Naive thymus-derived CD8-positive, alpha-beta T cell (primary cell): ENCODE measurements around the gene CCNL2. TPM values are rescaled to one million over a fixed set of nuclear protein-coding genes. Genes with fewer than 3 reads are reported as not detected.

ENCODE experiments used
- ATAC-seq, 2 donors: fragments of 150-1000 bp; cut with Tn5 transposase in 1 of 2; sonication (Bioruptor Pico), chemical (Tn5 transposase) in 1 of 2; 1 replicate in 1 of 2; 2 replicates in 1 of 2; pipeline ENCODE4 v1.10.0; 2021; ENCODE audit warnings: mild to moderate bottlenecking in 2 of 2, moderate library complexity in 2 of 2
- POLR2A ChIA-PET: fragments of 350-600 bp; sonication (Branson Sonifier 250); formaldehyde crosslinking; loops from one replicate; lab custom pipeline; 2021; ENCODE audit warnings: antibody characterized with exemption; lab: Charles Lee
- DNase-seq, 10 donors: peaks; one replicate each; pipeline versions ENCODE4 v3.0.0 to v3.0.0-alpha.2; 2020 to 2022
- H3K27ac Mint-ChIP-seq, 10 donors: one replicate each; pipeline ENCODE4 v1.8.0; 2020 to 2022; ENCODE audit warnings: mild to moderate bottlenecking in 10 of 10, mixed read lengths in 10 of 10, moderate library complexity in 4 of 10, inconsistent platforms in 1 of 10
- H3K27me3 Mint-ChIP-seq, 5 donors: one replicate each; pipeline ENCODE4 v1.8.0; 2021 to 2022; ENCODE audit warnings: mixed read lengths in 5 of 5
- H3K36me3 Mint-ChIP-seq, 3 donors: one replicate each; pipeline ENCODE4 v1.8.0; 2020 to 2022; ENCODE audit warnings: mixed read lengths in 3 of 3, mild to moderate bottlenecking in 2 of 3, inconsistent platforms in 1 of 3
- H3K4me1 Mint-ChIP-seq, 4 donors: one replicate each; pipeline ENCODE4 v1.8.0; 2021 to 2022; ENCODE audit warnings: mixed read lengths in 4 of 4
- H3K4me3 Mint-ChIP-seq, 10 donors: one replicate each; pipeline ENCODE4 v1.8.0; 2020 to 2022; ENCODE audit warnings: mild to moderate bottlenecking in 10 of 10, mixed read lengths in 10 of 10, moderate library complexity in 6 of 10, inconsistent platforms in 1 of 10
- H3K9me3 Mint-ChIP-seq, 9 donors: one replicate each; pipeline ENCODE4 v1.8.0; 2020 to 2022; ENCODE audit warnings: mixed read lengths in 9 of 9, mild to moderate bottlenecking in 3 of 9, inconsistent platforms in 1 of 9, moderate library complexity in 1 of 9
- polyA plus RNA-seq, 3 donors: library from polyadenylated mRNA; unstranded; fragments of 300-500 nt; fragmentation: Illumina TruSeq; gene quantifications; one replicate each; pipeline ENCODE4 v1.2.3, GENCODE V29; 2021
- total RNA-seq, 8 experiments: library from RNA in 2 of 8; stranded (reverse) in 2 of 8; gene quantifications; one replicate each; pipeline ENCODE4 v1.2.3 and lab custom pipeline; 2021 to 2026

Gene CCNL2
- total and polyA plus RNA-seq, 5 experiments from 2014 or later: 13.4 to 406 (median 28.1) TPM

DNA sequence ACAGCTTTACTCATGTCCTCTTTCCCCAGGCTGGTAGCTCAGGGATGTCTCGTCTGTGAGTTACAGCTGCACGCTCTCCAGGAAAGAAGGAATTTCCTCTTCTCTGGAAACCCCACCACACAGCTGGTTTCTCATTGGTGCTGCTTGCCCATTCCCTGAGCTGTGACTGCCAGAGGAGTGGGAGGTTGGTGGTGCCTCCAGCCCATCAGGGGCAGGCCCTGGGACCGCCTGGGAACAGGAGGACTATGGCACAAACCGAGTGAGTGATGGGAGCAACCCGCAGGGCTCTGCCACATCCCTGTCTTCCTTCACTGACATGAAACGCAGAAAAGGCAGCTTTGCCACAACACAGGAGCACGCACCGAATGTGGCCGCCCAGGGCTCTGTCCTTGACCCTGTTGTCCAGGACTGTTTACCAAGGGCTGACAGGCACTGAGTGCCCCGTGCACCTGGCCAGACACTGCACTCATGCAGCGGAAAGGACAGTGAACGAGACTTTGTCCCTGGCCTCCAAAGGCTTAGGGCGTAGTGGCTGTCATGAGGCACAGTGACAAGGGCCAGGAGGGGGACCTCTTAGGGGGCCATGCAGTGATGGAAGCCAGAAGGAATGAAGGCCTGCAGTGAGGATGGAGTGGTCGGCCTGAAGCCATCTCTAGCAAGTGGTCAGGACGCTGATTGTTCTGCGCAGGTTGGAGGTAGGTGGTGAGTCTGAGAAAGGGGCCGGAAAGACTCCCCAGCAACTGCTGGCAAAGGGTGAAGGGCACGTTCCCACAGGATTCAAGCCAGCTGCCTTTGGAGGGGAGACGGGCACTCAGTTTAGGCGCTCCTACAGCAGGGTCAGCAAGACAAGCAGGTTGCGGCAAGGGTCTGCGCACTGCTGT is 1.7 kb upstream of the CCNL2 start:
- Mint-ChIP-seq H3K4me1 (peaks cover 14 to 63% (median 48%) of the 10 kb centered on the region in 4 donors), H3K27me3 (no peaks in the 10 kb centered on the region), H3K36me3 (peaks cover 0 to 62% (median 13%) of the 10 kb centered on the region in 3 donors), H3K4me3 (peak overlapping the region; percentile 84 to 95 (median 88)), H3K9me3 (no peaks in the 10 kb centered on the region), H3K27ac (peak overlapping the region; percentile 31 to 96 (median 92))
- POLR2A ChIA-PET: interaction anchor here (1.0 to 5.9 kb wide), 6 partner anchors 24 to 104 kb away, joined by 3 to 69 read pairs (median 5); partner anchors contain the start of gene AURKAIP1
- DNase-seq (no peak), ATAC-seq (no peak)

DNA sequence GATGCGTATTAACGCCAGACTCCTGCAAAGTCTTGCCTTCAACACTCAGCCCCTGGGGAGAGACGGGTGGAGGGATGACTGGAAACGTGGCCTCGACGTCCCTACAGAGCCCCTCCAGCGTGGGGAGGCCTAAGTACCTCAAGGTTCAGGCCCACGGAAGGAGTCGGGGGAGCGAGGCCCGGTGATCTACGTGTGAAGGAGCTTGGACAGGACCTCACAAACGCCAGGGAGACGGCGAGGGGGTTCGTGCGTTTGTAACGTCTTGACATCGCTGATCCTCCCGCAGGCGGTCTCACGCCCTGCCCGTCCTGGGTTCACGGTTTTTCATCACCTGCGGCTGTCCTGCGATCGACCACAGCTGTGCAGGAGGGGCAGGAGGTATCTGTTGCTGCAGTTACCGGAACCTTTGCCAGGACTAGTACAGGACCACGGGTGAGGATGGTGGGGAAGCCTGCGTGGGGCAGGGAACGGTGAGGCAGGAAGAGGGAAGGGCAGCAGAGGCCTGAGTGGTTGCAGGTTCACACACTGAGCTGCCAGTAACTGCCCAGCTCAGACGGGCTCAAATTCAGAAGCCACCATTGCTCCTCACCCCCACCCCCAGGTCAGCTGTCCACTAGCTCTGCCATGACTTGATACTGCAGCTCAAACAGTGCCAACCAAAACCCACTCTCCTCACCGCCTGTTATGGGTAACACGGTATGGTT is 889 bp upstream of the CCNL2 start:
- H3K4me1 Mint-ChIP-seq: peaks cover 17 to 63% (median 48%) of the 10 kb centered on the region in 4 donors
- ATAC-seq (no peak), DNase-seq (no peak)
- H3K36me3 Mint-ChIP-seq: peaks cover 0 to 62% (median 13%) of the 10 kb centered on the region in 3 donors
- POLR2A ChIA-PET: interaction anchor here (0.8 to 5.9 kb wide), 15 partner anchors 7 to 380 kb away, joined by 3 to 69 read pairs (median 5); partner anchors contain the start of genes AURKAIP1, MRPL20 and UBE2J2
- H3K9me3 Mint-ChIP-seq: no peaks in the 10 kb centered on the region
- H3K27ac Mint-ChIP-seq: peak overlapping the region; percentile 83 to 96 (median 92)
- H3K27me3 Mint-ChIP-seq: no peaks in the 10 kb centered on the region
- peak overlapping the region; percentile 84 to 95 (median 88) for H3K4me3 Mint-ChIP-seq

- peaks cover 0 to 66% (median 13%) of the 10 kb centered on the region in 3 donors for H3K36me3 Mint-ChIP-seq
- POLR2A ChIA-PET: interaction anchor here (1.0 to 5.9 kb wide), 16 partner anchors 9 to 381 kb away, joined by 3 to 69 read pairs (median 7); partner anchors contain the start of genes AURKAIP1, CDK11A, MIB2 and MRPL20
- H3K4me3 Mint-ChIP-seq: peak overlapping the region; percentile 83 to 95 (median 89)
- no peaks in the 10 kb centered on the region for H3K9me3 Mint-ChIP-seq
- H3K27me3 Mint-ChIP-seq: no peaks in the 10 kb centered on the region
- DNase-seq (no peak), ATAC-seq (peak; percentile 7 to 9)
- peaks cover 17 to 64% (median 47%) of the 10 kb centered on the region in 4 donors for H3K4me1 Mint-ChIP-seq
- peak overlapping the region; percentile 84 to 93 (median 90) for H3K27ac Mint-ChIP-seq
Measured at GRCh38 chr1:1398677-1399186, 403 bp downstream of the CCNL2 start.

- DNase-seq (peak in 1 of 10 donors; percentile 45), ATAC-seq (no peak)
- H3K4me1 Mint-ChIP-seq: peaks cover 15 to 65% (median 44%) of the 10 kb centered on the region in 4 donors
- H3K4me3 Mint-ChIP-seq: peak overlapping the region; percentile 83 to 95 (median 89)
- peak overlapping the region; percentile 84 to 92 (median 90) for H3K27ac Mint-ChIP-seq
- H3K9me3 Mint-ChIP-seq: no peaks in the 10 kb centered on the region
- peaks cover 0 to 67% (median 11%) of the 10 kb centered on the region in 3 donors for H3K36me3 Mint-ChIP-seq
- H3K27me3 Mint-ChIP-seq: no peaks in the 10 kb centered on the region
- POLR2A ChIA-PET: interaction anchor here (1.3 to 5.9 kb wide), 8 partner anchors 10 to 217 kb away, joined by 3 to 69 read pairs (median 11); partner anchors contain the start of genes AURKAIP1, MIB2 and MRPL20
Measured at GRCh38 chr1:1397839-1398523, 1.2 kb downstream of the CCNL2 start.

DNA sequence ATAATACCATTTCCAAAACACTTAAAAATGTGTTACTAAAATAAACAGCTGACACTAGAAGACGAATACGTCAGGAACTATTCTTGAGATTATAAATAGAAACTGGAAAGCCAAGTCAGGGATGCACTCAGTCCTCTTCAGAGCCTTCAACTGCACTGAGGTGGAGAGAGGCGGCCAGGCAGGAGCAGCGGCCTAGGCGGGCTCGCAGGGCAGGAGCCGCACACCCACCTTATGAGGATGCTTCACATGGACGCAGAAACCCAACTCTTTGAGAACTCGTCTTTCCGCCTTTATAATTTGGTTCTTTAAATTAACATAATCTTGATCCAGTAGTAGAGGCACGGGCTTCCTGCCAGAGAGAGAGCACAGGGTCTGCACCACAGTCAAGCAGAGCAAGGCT is 4.0 kb downstream of the CCNL2 start:
- Mint-ChIP-seq H3K27me3 (no peaks in the 10 kb centered on the region), H3K36me3 (peaks cover 0 to 75% (median 11%) of the 10 kb centered on the region in 3 donors), H3K27ac (peak overlapping the region in 1 of 10 donors; percentile 87), H3K4me1 (peaks cover 15 to 51% (median 29%) of the 10 kb centered on the region in 4 donors), H3K9me3 (no peaks in the 10 kb centered on the region), H3K4me3 (peak overlapping the region in 8 of 10 donors; percentile 5 to 57 (median 36))
- POLR2A ChIA-PET: interaction anchor here (0.7 kb wide), 1 partner anchor 203 kb away, joined by 5 read pairs; no protein-coding TSS in a partner anchor
- DNase-seq (peak in 1 of 10 donors; percentile 59), ATAC-seq (no peak)

- H3K4me1 Mint-ChIP-seq: peaks cover 13 to 46% (median 21%) of the 10 kb centered on the region in 4 donors
- POLR2A ChIA-PET: interaction anchor here (1.8 kb wide), 1 partner anchor 19 kb away, joined by 6 read pairs; the partner anchor contains the start of gene AURKAIP1
- H3K27me3 Mint-ChIP-seq: no peaks in the 10 kb centered on the region
- no peak overlapping the region for H3K4me3 Mint-ChIP-seq
- peaks cover 0 to 85% (median 16%) of the 10 kb centered on the region in 3 donors for H3K36me3 Mint-ChIP-seq
- DNase-seq (peak in 1 of 10 donors; percentile 15), ATAC-seq (no peak)
- H3K9me3 Mint-ChIP-seq: no peaks in the 10 kb centered on the region
- no peak overlapping the region for H3K27ac Mint-ChIP-seq
Measured at GRCh38 chr1:1394116-1394515, 5.0 kb downstream of the CCNL2 start.

DNA sequence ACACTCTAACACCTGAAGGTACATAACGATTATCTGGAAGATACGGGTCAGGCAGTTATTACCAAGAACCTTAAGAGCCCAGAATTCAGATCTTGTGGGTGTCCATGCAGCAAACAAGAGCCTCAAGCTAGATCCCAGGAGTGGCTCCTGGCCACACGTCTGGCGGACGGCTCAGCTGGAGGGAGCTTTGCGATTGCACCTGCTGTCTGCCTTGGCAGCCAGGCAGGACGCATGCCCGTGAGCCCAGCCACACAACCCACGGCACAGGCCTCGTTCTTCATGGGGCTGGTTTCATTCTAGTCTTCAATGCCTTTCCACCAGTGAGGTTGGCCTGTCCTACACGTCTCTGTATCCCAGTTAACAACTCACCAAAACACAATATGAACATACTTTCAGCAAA is 5.7 kb downstream of the CCNL2 start:
- ATAC-seq (no peak), DNase-seq (peak in 1 of 10 donors; percentile 24)
- Mint-ChIP-seq H3K27ac (peak overlapping the region in 1 of 10 donors; percentile 18), H3K36me3 (peaks cover 0 to 92% (median 16%) of the 10 kb centered on the region in 3 donors), H3K4me3 (no peak overlapping the region), H3K4me1 (peaks cover 13 to 46% (median 20%) of the 10 kb centered on the region in 4 donors), H3K27me3 (no peaks in the 10 kb centered on the region), H3K9me3 (no peaks in the 10 kb centered on the region)
- POLR2A ChIA-PET: interaction anchor here (1.8 kb wide), 1 partner anchor 18 kb away, joined by 6 read pairs; the partner anchor contains the start of gene AURKAIP1

DNA sequence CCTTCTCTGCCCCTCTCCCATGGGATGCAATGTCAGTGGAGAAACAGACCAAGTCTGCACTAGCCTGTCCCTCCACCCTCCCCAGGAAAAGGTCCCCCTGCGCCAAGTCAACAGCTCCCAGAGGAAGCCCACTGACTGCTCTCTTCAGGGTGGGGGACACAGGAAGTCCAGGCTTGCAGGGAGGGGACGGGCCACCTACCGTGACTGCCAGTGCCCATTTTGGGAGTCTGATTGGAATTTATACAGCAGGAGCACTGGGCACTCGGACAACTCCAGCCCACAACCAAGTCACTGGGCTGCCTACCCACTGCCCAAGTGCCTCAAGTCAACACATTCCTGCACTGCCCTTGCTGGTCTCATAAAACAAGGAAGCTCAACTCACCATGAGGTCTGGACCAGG is 6.1 kb downstream of the CCNL2 start:
- ATAC-seq (no peak), DNase-seq (peak in 1 of 10 donors; percentile 53)
- Mint-ChIP-seq H3K4me1 (peaks cover 11 to 42% (median 18%) of the 10 kb centered on the region in 4 donors), H3K27ac (no peak overlapping the region), H3K27me3 (no peaks in the 10 kb centered on the region), H3K36me3 (peaks cover 0 to 94% (median 16%) of the 10 kb centered on the region in 3 donors), H3K9me3 (no peaks in the 10 kb centered on the region), H3K4me3 (no peak overlapping the region)
- POLR2A ChIA-PET: interaction anchor here (1.8 kb wide), 1 partner anchor 17 kb away, joined by 6 read pairs; the partner anchor contains the start of gene AURKAIP1

DNA sequence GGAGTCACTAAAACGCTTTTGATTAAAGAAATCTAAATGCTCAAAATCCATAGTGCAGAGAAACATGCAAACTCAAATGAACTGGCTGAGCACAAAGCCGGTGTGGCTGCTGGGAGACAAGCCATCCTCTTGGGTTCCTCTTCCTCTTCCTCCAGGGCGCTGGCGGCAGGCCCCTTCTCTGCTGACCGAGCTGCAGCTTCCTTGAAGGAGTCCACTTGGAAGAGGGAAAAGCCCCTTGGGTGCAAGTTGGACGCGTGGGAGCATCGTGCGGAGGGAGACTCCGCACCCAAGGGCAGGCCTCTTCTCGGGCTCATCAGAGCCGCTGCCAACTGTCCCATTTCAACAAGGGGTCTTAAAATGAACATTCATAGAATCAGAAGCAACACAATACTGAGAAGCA is 7.9 kb downstream of the CCNL2 start:
- H3K4me1 Mint-ChIP-seq: peaks cover 10 to 29% (median 14%) of the 10 kb centered on the region in 4 donors
- H3K27me3 Mint-ChIP-seq: no peaks in the 10 kb centered on the region
- ATAC-seq (peak in 1 of 2 donors; percentile 18), DNase-seq (no peak)
- peaks cover 0 to 98% (median 25%) of the 10 kb centered on the region in 3 donors for H3K36me3 Mint-ChIP-seq
- H3K4me3 Mint-ChIP-seq: no peak overlapping the region
- POLR2A ChIA-PET: interaction anchor here (1.0 kb wide), 1 partner anchor 15 kb away, joined by 5 read pairs; no protein-coding TSS in a partner anchor
- no peak overlapping the region for H3K27ac Mint-ChIP-seq
- no peaks in the 10 kb centered on the region for H3K9me3 Mint-ChIP-seq

DNA sequence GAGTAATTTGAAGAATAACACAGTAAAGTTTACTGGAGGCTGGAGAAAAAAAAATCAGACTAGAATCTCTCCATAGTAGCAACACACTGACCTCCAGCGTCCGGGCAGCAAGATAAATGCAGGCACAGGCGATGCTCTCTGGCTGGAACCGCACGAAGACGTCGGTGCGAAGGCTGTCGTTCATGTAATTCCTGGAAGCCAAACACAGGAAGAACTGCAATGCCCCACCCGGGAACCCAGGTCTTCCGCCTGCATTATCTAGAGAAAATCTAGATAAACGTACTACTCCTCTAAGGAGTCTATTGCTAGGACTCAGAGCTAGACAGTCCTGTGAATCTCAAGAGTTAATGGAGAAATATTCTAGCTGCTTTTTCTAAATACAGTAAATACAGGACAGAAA is 8.5 kb downstream of the CCNL2 start:
- H3K36me3 Mint-ChIP-seq: peaks cover 0 to 100% (median 25%) of the 10 kb centered on the region in 3 donors
- DNase-seq (no peak), ATAC-seq (no peak)
- H3K4me3 Mint-ChIP-seq: no peak overlapping the region
- POLR2A ChIA-PET: interaction anchor here (1.0 kb wide), 1 partner anchor 15 kb away, joined by 5 read pairs; no protein-coding TSS in a partner anchor
- H3K27me3 Mint-ChIP-seq: no peaks in the 10 kb centered on the region
- no peak overlapping the region for H3K27ac Mint-ChIP-seq
- H3K4me1 Mint-ChIP-seq: peaks cover 9 to 26% (median 12%) of the 10 kb centered on the region in 4 donors
- no peaks in the 10 kb centered on the region for H3K9me3 Mint-ChIP-seq

DNA sequence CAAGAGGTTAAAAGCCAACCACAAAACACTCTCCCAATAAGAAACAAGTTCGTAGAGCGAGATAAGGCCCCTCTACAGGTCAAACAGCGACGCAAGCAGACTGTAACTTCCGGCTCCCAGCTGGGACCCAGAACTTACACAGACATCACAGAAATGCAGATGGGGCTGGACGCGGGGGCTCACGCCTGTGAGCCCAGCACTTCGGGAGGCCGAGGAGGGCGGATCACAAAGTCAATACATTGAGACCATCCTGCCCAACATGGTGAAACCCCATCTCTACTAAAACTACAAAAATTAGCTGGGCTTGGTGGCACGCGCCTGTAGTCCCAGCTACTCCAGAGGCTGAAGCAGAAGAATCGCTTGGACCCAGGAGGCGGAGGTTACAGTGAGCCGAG is 11.1 kb downstream of the CCNL2 start:
- DNase-seq: no peak
- Mint-ChIP-seq H3K27me3 (no peaks in the 10 kb centered on the region), H3K4me1 (peaks cover 4 to 9% (median 5%) of the 10 kb centered on the region in 4 donors), H3K36me3 (peaks cover 0 to 76% (median 20%) of the 10 kb centered on the region in 3 donors), H3K4me3 (no peak overlapping the region), H3K27ac (no peak overlapping the region), H3K9me3 (no peaks in the 10 kb centered on the region)
- POLR2A ChIA-PET: interaction anchor here (0.6 to 2.0 kb wide), 2 partner anchors 18 to 427 kb away, joined by 3 to 4 read pairs; no protein-coding TSS in a partner anchor
- ATAC-seq: no peak
